ENCODE data around the gene ADPRS.

The ADPRS gene

DNA sequence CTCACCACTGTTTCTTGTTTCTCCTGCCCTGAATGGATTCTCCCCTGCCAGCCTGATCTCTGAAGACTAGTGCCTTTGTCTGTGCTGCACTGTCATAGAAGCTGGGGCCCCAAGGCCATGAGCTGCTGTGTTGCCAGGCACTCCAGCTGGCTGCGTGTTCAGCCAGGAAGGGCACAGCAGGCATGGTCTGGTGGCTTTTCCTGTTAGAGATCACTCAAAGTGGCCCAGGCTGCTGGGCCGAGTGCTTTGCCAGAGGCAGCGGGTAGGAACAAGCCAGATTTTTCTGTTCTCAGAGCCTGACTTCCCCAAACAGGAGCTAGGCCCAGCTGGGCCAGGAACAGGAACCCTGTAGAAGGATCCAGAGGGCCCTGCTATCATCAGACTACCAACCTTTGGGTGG is 5.2 kb downstream of the ADPRS start:
- peaks cover 23% of the 10 kb centered on the region for H3K4me1 Mint-ChIP-seq
- no peak overlapping the region for H3K4me3 Mint-ChIP-seq
- H3K27ac Mint-ChIP-seq: no peak overlapping the region
- no peaks in the 10 kb centered on the region for H3K9me3 Mint-ChIP-seq
- peaks cover 30% of the 10 kb centered on the region for H3K36me3 Mint-ChIP-seq
- no peaks in the 10 kb centered on the region for H3K27me3 Mint-ChIP-seq
- ATAC-seq: no peak

DNA sequence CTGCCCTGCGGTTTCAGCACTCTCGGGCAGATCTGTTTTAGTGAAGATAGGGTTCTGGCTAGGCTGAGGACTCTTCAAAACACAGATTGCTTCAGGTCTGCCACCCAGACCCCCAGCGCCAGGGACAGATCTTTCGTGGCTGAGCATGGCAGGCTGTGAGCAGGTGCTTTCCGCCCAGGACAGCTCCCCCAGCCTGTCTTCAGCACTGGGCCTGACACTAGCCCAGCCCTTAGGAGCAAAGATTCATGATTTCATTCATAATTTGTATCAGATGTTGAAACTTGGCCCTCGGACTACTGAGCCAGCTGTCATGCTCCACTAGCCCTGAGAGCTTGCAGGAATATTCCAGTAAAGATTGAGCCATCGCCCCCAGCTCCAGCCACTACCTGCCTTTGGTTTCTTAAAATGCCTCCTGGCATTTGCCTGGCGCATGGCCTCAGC is 5.9 kb downstream of the ADPRS start:
- no peak for ATAC-seq
- Mint-ChIP-seq H3K27me3 (no peaks in the 10 kb centered on the region), H3K4me3 (no peak overlapping the region), H3K4me1 (peaks cover 18% of the 10 kb centered on the region), H3K9me3 (no peaks in the 10 kb centered on the region), H3K27ac (no peak overlapping the region), H3K36me3 (peaks cover 30% of the 10 kb centered on the region)

DNA sequence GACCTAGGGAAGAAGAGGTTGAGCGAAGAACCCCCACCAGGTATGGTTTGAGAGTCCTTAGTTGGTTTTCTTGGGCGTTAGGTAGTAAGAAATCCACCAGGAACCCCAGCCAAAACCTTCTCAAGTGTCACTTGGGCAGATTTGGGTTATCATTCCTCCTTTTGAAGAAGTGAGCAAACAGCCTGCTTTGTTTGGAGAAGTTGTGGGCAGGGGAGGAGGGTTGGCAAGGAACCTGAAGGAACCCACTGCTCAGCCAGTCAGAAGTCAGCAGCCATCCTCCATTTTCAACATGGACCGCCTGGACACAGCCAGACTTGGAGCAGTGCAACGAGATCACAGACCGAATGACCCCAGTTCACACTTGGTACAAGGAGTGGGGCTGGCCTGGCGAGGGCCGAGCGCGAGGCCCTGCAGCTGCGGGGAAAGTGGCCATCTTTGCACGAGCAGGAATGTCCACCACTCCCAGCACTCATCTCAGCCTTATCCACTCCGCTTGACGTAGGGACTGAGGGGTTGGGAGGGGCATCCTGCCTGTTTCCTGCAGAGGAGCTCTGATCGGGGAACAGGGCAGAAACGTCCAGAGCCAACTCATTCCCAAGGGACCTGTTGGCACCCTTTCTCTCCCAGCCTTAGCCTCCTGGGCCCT is 7.2 kb downstream of the ADPRS start:
- peak overlapping the region; percentile 39 for H3K27ac Mint-ChIP-seq
- H3K27me3 Mint-ChIP-seq: no peaks in the 10 kb centered on the region
- no peak overlapping the region for H3K4me3 Mint-ChIP-seq
- peaks cover 16% of the 10 kb centered on the region for H3K4me1 Mint-ChIP-seq
- no peak for ATAC-seq
- peaks cover 30% of the 10 kb centered on the region for H3K36me3 Mint-ChIP-seq
- no peaks in the 10 kb centered on the region for H3K9me3 Mint-ChIP-seq

DNA sequence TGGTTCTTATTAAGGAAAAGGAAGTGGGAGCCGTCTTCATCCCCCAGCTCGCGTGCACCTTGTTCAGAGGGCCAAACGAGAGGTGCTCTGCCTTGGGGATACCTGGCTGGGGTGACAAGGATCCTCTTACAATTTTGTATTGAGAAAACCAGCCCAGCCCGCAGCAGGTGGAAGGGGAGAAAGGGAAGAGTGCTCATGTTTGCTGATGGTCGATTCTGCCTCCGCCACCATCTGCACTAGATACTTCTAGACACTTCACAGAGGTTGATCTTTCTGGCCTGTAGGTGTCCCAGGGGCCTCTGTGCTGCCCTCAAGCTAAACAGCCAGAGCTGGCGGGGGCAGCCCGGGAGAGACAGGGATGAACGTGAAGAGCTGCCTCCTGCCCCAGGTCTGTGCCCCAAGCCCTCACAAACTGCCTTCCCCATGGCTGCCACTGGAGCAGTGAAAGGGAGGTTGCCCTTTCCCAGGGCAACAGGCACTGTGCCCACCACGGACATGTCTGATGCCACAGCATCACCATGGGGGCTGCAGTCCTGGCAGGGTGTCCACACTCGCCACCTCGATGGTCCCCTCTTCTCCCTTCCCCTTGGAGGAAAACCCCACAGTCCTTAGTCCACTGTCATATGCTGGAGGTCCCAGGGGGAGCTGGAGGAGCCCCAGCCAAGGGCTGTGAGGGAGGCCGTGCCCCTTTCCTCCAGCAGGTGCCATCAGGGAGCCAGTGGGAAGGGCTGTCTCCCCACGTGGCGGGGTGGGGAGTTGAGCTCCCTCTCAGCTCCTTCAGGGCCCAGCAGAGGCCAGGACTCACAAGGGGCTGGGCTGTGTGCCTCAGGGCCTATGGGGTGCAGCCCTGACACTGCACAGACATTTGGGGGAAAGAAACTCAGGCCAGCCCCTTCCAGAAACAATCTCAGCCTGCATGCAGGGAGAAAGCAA is 8.1 kb downstream of the ADPRS start:
- ATAC-seq: no peak
- Mint-ChIP-seq H3K27me3 (no peaks in the 10 kb centered on the region), H3K9me3 (no peaks in the 10 kb centered on the region), H3K4me1 (peaks cover 10% of the 10 kb centered on the region), H3K36me3 (peaks cover 25% of the 10 kb centered on the region), H3K4me3 (no peak overlapping the region), H3K27ac (peak overlapping the region; percentile 39)

DNA sequence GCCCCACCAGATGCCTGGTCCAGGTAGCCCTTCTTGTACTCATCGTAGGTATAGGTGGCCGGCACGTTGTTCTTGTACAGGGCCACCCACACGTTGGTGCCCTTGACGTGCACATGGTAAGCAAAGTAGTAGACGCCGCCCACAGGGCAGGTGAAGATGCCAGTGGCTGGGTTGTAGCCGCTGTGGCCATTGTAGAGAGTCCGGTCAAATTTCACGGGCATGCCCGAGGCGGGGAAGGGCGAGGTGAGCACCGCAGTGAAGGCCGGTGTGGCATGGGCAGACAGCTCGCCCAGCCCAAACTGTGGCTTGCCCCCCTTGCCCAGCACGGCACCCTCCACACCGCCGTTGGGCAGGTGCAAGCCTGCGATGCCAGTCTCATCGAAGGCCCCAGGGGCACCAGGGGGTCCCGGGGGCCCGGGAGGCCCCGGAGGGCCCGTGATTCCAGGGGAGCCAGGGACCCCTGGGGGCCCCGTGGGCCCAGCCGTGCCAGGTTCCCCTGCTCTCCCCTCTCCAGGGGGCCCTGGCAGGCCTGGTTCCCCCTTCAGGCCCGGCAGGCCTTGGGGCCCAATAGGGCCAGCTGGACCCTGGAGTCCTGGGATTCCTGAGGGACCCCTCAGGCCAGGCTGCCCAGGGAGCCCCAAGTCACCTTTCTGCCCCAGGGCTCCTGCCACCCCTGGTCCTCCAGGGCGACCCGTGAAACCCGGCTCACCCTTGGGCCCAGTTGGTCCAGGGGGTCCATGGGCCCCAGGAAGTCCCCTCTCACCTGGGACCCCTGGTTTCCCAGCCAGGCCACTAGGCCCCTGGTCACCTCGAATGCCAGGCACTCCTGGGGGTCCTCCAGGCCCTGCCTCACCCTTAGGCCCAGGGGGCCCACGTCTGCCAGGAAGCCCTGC is 9.2 kb downstream of the ADPRS start:
- ATAC-seq: peak; percentile 2
- Mint-ChIP-seq H3K27me3 (no peaks in the 10 kb centered on the region), H3K4me1 (peaks cover 7% of the 10 kb centered on the region), H3K27ac (no peak overlapping the region), H3K9me3 (no peaks in the 10 kb centered on the region), H3K4me3 (no peak overlapping the region), H3K36me3 (peaks cover 17% of the 10 kb centered on the region)

DNA sequence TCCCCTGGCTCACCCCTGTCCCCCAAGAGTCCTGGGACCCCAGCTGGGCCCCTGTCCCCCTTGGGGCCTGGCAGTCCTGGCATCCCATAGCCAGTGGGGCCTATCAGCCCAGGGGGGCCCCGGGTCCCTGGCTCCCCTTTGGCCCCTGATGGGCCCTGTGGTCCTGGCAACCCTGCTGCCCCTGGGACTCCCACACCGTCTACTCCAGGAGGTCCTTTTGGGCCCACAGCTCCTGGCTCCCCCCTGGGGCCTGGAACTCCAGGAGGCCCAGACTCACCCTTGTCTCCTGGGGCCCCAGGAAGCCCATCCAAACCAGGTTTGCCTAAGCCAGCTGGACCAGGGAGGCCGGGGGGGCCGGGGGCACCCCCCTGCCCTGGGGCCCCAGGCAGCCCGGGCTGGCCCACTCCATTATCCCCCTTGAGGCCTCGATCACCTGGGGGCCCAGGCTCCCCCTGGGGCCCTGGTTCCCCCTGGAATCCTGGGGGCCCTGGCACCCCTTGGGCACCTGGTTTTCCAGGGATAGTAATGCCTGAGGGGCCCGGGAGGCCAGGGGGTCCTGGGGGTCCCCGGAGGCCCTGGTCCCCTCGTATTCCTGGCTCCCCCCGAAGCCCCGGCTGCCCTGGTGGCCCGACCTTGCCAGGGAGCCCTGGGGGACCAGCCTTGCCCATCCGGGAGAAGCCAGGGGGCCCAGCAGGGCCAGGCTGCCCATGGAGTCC is 10.1 kb downstream of the ADPRS start:
- no peak overlapping the region for H3K4me3 Mint-ChIP-seq
- no peak overlapping the region for H3K27ac Mint-ChIP-seq
- H3K9me3 Mint-ChIP-seq: no peaks in the 10 kb centered on the region
- H3K4me1 Mint-ChIP-seq: peaks cover 7% of the 10 kb centered on the region
- ATAC-seq: no peak
- H3K36me3 Mint-ChIP-seq: peaks cover 10% of the 10 kb centered on the region
- no peaks in the 10 kb centered on the region for H3K27me3 Mint-ChIP-seq

DNA sequence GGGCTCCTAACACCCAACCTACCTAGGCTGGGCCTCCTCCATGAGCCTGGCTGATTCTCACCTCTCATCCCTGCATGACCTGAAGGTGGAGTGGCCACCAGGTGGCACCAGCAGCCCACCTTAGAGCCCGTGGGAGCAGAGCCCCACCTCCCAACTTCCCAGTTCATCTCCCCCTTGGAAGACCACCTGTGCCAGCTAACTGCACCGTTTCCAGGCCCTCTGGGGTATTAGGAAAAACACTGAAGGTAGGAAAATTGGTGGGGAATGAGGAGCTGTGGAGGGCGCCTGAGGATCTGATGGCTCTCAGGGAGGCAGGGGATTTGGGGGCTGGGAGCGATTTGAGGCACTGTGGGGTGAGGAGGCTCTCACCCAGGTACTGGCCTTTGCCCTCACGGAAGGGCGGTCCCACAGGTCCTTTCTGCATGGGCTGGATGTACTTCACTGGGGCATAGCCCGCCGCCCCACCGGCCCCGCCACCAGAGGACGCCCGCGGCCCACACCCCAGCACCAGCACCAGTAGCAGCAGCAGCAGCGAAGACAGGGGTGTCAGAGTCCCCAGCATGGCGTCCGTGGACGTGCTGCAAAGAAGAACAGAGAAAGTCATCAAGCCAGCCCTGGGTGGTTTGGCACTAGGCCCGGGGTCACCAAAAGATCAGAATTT is 11.1 kb downstream of the ADPRS start:
- Mint-ChIP-seq H3K27me3 (no peaks in the 10 kb centered on the region), H3K9me3 (no peaks in the 10 kb centered on the region), H3K4me3 (peak overlapping the region; percentile 46), H3K4me1 (peaks cover 7% of the 10 kb centered on the region), H3K27ac (no peak overlapping the region), H3K36me3 (peaks cover 10% of the 10 kb centered on the region)
- ATAC-seq: peak; percentile 88

DNA sequence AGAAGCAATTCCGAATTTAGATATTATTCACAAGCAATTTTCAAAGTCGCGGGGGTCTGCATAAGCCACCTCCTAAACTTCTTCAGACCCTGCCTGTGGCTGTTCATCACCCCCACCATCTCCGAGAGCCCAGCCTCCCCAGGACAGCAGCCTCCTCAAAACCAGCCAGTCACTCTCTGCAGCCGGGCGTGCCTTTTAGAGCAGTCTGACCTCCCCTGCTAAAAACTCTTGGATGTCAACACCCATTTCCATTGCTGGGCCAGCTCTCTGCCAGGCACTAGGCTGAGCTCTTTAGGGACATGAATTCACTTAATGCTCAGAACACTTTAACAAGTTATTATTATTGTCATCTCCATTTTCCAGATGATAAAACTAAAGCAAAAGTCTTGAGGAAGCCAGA is 11.7 kb downstream of the ADPRS start:
- Mint-ChIP-seq H3K9me3 (no peaks in the 10 kb centered on the region), H3K36me3 (peaks cover 10% of the 10 kb centered on the region), H3K27me3 (no peaks in the 10 kb centered on the region), H3K4me1 (peaks cover 7% of the 10 kb centered on the region), H3K27ac (no peak overlapping the region), H3K4me3 (no peak overlapping the region)
- no peak for ATAC-seq

DNA sequence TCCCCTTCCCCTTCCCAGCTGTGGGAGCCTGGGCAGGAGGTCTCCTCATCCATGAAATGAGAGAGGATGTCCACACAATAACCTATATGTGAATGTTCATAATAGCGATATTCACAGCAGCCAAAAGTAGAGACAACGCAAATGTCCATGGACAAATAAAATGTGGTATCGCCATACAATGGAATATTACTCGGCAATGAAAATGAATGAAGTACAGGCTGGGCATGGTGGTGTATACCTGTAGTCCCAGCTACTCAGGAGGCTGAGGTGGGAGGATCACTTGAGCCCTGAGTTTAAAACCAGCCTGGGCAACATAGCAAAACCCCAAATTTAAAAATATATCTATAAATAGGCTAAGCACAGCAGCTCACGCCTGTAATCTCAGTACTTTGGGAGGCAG is 12.9 kb downstream of the ADPRS start:
- no peaks in the 10 kb centered on the region for H3K9me3 Mint-ChIP-seq
- H3K27ac Mint-ChIP-seq: no peak overlapping the region
- H3K27me3 Mint-ChIP-seq: no peaks in the 10 kb centered on the region

DNA sequence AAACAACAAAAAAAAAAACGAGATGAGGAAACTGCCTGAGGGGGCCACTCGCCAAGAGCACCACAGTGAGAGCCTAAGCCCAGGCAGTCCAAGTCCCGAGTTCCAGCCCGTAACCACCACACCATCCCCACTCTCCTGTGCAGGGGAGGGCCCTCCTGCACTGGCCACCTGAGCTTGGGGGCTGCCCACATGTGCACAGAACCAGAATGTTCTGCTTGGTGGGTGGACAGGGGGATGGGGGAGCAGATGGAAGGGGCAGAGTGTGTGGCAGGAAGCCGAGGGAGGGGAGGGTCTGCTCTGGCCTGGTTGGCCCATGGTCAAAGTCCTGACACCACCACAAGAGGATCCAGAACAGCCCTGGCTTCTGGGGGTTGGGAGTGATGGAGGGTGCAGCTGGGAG is 17.6 kb downstream of the ADPRS start:
- H3K4me1 Mint-ChIP-seq: no peaks in the 10 kb centered on the region
- no peaks in the 10 kb centered on the region for H3K36me3 Mint-ChIP-seq
- H3K4me3 Mint-ChIP-seq: no peak overlapping the region
- no peak for ATAC-seq
- H3K27me3 Mint-ChIP-seq: no peaks in the 10 kb centered on the region
- no peaks in the 10 kb centered on the region for H3K9me3 Mint-ChIP-seq
- H3K27ac Mint-ChIP-seq: no peak overlapping the region

More for the DNA sequence above, 12.9 kb downstream of the ADPRS start:
- Mint-ChIP-seq H3K4me1 (peaks cover 7% of the 10 kb centered on the region), H3K36me3 (peaks cover 4% of the 10 kb centered on the region), H3K4me3 (no peak overlapping the region)
- ATAC-seq: no peak

DNA sequence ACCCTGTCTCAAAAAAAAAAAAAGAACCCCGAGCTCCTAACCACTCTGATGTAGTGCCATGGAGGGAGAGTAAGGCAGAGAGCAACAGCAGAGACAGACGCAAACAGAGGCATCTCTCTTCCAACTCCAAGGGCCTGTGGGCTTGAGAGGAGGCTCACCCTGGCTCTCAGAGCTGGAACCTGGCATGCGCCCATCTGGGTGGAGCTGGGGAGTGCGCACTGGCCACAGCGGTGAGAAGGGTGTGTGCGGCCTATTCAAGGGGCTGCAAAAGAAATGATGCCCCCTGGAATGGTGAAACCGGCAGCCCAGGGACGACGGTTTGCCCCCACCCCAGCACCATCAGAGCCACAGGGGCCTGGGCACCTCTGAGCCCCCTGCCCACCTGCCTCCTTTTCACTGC is 18.7 kb downstream of the ADPRS start:
- H3K4me1 Mint-ChIP-seq: no peaks in the 10 kb centered on the region
- no peaks in the 10 kb centered on the region for H3K9me3 Mint-ChIP-seq
- H3K27ac Mint-ChIP-seq: no peak overlapping the region
- H3K4me3 Mint-ChIP-seq: no peak overlapping the region
- H3K36me3 Mint-ChIP-seq: no peaks in the 10 kb centered on the region
- no peak for ATAC-seq
- no peaks in the 10 kb centered on the region for H3K27me3 Mint-ChIP-seq

DNA sequence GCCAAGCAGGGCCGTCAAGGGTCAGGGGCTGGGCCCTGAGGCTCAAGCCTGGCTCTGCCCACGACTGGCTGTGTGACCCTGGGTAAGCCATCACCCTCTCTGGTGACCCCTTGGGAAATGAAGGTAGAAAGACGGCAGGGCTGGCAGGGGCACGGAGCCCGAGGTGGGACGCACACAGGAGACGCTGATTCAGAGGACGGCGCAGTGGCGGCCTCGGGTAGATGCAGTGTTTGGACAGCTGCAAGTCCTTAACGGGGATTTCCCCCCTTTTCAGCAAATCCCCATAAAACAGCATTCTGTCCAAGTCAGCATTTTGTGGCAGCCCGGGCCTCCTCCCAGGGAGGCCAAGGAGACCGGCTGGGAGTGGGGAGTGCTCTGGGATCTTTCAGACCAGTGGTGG is 19.6 kb downstream of the ADPRS start:
- H3K4me3 Mint-ChIP-seq: no peak overlapping the region
- no peak for ATAC-seq
- no peak overlapping the region for H3K27ac Mint-ChIP-seq
- H3K27me3 Mint-ChIP-seq: no peaks in the 10 kb centered on the region
- H3K36me3 Mint-ChIP-seq: no peaks in the 10 kb centered on the region
- no peaks in the 10 kb centered on the region for H3K9me3 Mint-ChIP-seq
- H3K4me1 Mint-ChIP-seq: no peaks in the 10 kb centered on the region

DNA sequence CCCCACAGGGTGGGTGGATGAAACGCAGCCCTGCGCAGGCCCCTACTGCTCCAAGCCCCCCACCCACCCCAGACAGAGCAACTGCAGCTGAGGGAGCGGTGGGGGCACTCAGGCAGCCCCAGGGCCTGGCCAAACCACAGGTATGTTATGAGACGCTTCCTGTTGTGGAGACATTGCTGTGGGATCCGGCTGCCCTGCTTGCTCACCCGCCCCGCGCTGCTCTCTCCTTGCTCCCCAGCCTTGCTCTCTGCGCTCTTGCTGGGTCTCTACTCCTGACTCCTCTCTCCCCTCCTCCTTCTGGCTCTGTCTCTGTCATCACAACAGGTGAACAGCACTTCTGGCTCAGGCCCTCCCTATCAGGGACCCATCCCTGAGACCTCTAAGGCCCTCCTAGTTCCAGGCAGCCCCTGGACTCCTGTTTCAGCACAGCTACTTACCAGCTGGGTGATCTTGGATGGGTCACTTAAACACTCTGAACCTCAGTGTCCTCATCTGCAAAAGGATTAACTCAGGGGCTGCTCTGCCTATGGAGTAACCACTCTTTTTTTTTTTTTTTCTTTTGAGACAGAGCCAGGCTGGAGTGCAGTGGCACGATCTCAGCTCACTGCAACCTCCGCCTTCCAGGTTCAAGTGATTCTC is 20.5 kb downstream of the ADPRS start:
- H3K27ac Mint-ChIP-seq: peak overlapping the region; percentile 1
- H3K36me3 Mint-ChIP-seq: no peaks in the 10 kb centered on the region
- no peaks in the 10 kb centered on the region for H3K27me3 Mint-ChIP-seq
- no peaks in the 10 kb centered on the region for H3K9me3 Mint-ChIP-seq
- no peaks in the 10 kb centered on the region for H3K4me1 Mint-ChIP-seq
- peak; percentile 44 for ATAC-seq
- no peak overlapping the region for H3K4me3 Mint-ChIP-seq

DNA sequence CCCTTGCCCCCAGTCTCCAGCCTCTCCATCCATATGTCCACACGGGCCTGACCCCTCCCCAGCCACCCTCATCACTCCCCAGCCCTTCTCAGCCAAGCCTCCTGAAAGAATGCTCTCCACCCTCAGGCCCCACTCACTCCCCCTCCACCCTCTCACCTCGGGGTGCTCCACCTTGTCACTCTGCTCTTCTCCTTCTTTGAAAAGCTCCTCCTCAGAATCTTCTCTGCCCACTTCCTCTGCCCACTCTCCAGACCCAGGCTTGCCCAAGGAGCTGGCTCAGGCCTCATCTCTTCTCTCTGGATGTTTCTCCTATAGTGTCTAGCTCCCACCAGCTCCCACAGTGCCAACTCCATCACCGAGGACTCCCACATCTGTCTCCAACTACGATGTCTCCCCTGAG is 22.5 kb downstream of the ADPRS start:
- ATAC-seq: no peak
- H3K36me3 Mint-ChIP-seq: no peaks in the 10 kb centered on the region
- no peaks in the 10 kb centered on the region for H3K4me1 Mint-ChIP-seq
- no peaks in the 10 kb centered on the region for H3K9me3 Mint-ChIP-seq
- no peaks in the 10 kb centered on the region for H3K27me3 Mint-ChIP-seq
- H3K27ac Mint-ChIP-seq: no peak overlapping the region
- H3K4me3 Mint-ChIP-seq: no peak overlapping the region

Data from stimulated activated memory B cell treated with anti-CD40 and anti-IgM and Interleukin-4, amounts not matched to agents 10 μg/mL and 1 μg/mL and 100 μg/mL, for 72 hours (primary cell).